GM18861 (cell line): ENCODE measurements around the gene TSPEAR.
"Not testable (repeated sequence)": the region's sequence is repeated elsewhere in the genome, so short reads cannot be mapped to it uniquely, and the experiment has no call there.

ENCODE experiments used
- ATAC-seq: cut with Tn5 transposase; IDR thresholded peaks from one replicate; pipeline ENCODE4 v1.9.1; 2021; ENCODE audit not compliant: unreplicated experiment

TSPEAR gene

DNA sequence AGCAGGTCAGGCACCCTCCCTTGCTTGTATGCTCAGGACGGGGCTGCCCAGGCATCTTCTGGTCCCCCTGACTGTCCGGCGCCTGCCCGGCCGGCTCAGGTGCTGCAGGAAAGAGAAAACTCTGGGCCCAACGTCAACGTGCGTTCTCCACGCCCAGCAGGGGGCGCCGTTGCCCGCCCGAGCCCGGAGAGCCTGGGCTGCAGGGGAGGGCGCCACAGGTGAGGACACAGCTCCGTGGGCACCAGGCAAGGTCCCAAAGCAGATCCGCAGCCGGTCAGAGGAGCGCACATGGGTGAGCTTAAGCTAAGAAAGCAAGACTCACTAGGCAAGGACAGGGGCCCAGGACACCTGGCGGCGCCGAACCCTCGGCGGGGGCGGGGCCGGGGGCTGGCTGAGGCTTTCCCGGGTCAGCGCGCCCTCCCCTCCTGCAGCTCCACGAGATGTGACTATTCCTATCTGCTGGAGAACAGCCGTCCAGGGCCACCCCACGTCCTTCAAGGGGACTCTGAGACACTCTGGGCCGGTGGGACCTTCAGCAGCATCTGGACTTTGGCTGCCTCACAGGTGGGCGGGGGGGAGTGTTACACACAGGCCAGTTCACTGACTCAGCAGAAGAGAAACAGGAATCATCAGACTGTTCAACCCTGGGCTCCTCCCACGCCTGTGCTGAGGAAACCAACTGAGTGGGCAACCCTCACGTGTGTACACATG, 200.7 kb downstream of the TSPEAR start:
- no peak for ATAC-seq

DNA sequence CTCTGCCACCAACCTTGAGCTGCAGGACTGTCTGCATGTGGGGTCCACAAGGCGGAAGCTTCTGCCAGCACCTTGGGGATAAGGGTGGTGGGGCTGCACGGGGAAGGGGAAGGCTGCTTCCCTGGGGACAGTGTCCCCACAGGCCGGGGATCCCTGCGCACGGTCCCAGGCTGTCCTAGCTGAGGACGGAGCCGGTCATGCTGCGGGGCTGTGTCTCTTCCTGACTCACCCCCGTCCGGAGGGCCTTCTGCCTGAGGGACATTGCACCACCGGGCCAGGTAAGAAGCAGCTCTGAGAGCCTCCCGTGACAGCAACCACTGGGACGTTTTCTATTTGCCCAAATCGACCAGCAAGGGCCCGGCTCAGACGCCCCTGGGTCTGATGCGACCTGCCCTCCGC, 201.3 kb downstream of the TSPEAR start:
- ATAC-seq = no peak

DNA sequence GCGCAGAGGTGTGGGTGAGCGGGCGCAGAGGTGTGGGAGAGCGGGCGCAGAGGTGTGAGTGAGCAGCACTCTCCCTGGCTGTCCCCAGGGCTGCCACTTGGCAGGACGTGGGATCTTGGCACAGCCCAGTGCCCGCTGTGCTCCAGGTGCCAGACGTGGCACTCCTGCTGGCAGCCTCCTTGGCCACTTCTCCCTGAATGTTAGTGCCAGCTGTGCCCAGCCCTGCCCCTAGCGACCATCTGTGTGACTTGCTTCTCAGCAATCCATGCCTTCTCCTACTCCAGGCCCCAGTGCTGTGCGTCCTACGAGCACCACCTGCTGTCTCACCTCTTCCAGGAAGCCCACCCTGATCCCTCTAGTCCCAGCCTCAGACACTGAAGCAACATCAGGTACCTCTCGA, 201.8 kb downstream of the TSPEAR start:
- ATAC-seq = no peak

DNA sequence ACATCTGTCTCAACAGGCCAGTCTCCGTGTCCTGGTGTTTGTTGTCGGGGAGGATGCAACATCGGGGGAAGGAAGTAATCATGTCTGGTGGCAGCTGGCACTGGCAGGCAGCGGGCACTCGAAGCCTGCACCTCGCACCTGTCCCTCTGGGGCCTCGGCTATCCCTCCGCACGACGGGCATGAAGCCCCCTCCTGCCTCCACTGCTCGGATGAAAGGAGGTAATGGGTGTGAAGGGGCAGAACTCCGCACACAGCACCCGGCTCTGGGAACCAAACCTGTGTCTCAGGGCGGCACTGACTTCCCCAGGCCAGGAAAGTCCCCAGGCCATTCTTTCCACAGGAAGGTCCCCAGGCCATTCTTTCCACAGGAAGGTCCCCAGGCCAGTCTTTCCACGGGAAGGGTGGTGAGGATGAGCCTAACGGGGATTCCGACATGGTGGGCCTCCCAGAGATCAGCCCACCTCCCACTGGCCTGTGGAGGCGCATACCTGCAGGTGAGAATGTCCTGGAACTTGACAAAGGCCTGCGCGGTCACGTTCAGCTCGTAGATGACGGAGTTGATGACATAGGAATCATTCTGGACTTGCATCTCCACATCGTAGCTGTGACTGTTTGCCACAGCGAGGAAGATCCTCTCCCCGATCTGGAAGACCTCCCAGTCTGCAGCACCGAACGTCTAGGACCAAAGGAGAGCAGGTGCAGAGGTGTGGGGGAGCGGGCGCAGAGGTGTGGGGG, 202.5 kb downstream of the TSPEAR start:
- ATAC-seq = no peak

DNA sequence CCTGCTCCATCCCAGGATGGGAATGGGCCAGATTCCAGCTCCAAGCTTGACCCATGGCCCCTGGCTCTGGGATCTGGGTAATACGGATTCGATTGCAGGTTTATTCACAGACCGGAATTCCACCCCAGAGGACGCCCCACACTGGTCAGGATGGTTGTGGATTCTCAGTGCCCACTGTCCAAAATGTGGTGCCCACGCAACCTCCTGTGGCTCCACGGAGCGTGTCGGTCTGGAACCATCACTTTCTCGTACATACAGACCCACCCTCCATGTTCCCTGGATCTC, 203.0 kb downstream of the TSPEAR start:
- ATAC-seq = no peak

DNA sequence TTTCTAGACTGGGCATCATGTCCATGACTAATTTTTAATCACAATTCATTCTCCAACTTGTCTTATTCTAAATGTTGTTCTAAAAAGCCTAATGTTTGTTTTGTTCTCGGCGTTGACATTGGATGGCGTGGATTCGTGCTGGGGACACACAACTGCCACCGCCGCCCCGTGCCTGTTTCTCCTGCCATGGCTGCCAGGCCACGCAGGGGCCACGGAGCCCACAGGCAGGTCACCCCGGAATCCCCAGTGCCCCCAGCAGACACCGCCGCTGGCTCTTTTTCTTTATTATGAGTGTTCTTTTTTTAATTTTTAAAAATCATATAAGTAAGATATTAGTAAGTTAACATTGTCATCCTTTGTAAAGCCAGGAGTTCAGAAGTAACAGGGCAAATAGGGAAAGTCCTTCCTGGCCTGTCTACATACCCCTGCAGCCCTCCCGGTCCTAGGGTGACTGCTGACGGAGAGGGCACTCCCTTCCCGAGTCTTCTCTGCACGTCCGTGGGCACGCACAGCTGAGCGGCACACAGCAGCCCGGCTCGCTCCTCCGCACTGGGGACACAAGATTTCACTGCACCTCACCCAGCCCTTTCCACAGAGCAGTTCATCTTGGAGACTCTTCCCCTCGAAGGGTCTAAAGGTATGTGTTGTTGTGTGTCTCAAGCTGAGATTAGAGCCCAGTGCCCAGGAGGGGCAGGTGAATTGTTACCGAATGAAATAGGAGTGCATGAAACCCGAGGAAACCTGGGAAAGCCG, 203.5 kb downstream of the TSPEAR start:
- ATAC-seq = no peak

DNA sequence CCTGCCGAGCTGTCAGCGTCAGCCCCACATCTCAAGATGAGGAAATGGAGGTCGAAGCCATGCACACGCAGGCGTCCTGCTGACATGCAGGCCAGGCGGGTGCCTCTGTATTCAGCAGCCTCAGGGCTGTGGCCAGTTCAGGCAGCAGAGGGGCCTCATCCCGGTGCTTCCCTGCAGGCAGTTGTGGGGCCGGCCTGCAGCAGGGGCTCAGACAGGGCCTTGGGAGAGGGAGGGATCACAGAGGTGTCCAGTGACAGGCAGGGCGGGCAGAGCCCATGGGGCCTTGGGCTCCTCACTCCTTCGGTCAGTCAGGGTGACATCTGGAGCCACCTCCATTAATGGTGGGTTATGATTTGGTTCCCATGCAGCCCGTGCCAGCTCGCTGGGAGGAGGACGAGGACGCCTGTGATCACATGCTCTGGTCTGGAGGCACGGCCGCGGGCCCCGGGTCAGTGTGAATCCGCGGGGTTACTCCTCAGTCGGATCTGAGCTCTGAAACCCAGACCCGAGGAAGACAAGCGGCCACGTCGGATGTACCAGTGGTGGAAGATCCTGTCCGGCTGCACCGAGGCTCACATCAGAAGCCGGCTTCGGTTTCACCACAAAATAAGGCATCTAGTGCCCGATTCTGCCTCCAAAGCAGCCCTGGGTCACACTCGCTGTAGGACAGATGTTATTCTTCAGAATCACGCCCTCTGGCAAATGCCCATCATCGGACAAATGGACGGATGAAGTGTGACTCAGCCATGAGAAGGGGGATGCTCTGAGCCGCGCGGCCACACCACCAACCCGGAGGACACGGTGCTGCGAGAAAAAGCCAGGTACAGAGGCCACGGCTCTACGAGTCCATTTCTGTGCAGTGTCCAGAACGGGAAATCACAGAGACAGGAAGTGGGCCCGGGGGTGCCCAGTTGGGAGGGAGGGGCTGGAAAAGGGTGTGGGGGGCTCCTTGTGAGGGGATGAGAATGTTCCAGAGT, 204.8 kb downstream of the TSPEAR start:
- ATAC-seq = no peak

DNA sequence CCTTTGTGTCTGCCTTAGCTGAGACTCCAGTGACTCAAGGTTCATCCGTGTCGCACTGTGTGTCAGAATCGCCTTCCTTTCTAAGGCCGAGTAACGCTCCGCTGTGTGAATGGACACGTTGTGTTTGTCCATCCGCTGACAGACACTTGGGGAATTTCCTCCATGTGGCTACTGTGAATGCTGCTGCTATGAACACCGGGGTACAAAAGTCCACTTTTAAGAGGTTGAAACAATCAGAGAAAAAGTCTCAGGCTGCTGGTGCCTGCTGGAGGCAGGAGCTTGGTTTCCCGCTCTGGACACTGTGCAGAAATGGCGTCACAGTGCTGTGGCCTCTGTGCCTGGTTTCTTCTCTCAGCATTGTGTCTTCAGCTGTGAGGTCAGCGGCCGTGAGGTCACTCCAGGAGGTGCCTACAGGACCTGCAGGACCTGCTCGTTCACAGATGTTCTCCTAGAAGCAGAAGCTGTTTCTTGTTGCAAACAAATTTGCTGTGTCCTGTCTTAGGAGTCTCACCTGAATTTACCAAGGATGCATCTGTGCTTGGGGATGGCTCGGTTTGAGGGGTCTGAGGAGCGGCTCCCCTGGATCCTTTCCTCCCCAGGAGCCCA, 205.6 kb downstream of the TSPEAR start:
- ATAC-seq = no peak

DNA sequence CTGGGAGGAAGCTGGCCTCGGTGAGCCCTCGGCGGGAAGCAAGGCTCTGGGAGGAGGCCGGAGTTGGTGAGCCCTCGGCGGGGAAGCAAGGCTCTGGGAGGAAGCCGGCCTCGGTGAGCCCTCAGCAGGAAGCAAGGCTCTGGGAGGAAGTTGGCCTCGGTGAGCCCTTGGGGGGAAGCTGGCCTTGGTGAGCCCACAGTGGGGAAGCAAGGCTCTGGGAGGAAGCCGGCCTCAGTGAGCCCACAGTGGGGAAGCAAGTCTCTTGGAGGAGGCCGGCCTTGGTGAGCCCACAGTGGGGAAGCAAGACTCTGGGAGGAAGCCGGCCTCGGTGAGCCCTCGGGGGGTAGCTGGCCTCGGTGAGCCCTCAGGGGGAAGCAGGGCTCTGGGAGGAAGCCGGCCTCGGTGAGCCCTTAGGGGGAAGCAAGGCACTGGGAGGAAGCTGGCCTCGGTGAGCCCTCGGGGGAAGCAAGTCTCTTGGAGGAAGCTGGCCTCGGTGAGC, 207.4 kb downstream of the TSPEAR start:
- ATAC-seq = no peak

DNA sequence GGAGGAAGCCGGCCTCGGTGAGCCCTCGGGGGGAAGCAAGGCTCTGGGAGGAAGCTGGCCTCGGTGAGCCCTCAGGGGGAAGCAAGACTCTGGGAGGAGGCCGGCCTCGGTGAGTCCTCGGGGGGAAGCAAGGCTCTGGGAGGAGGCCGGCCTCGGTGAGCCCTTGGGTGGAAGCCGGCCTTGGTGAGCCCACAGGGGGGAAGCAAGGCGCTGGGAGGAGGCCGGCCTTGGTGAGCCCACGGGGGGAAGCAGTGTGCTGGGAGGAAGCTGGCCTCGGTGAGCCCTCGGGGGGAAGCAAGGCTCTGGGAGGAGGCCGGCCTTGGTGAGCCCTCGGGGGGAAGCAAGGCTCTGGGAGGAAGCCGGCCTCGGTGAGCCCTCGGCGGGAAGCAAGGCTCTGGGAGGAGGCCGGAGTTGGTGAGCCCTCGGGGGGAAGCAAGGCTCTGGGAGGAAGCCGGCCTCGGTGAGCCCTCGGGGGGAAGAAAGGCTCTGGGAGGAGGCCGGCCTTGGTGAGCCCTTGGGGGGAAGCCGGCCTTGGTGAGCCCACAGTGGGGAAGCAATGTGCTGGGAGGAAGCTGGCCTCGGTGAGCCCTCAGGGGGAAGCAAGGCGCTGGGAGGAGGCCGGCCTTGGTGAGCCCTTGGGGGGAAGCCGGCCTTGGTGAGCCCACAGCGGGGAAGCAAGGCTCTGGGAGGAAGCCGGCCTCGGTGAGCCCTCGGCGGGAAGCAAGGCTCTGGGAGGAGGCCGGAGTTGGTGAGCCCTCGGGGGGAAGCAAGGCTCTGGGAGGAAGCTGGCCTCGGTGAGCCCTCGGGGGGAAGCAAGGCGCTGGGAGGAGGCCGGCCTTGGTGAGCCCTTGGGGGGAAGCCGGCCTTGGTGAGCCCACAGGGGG, 208.1 kb downstream of the TSPEAR start:
- not testable (repeated sequence) for ATAC-seq

DNA sequence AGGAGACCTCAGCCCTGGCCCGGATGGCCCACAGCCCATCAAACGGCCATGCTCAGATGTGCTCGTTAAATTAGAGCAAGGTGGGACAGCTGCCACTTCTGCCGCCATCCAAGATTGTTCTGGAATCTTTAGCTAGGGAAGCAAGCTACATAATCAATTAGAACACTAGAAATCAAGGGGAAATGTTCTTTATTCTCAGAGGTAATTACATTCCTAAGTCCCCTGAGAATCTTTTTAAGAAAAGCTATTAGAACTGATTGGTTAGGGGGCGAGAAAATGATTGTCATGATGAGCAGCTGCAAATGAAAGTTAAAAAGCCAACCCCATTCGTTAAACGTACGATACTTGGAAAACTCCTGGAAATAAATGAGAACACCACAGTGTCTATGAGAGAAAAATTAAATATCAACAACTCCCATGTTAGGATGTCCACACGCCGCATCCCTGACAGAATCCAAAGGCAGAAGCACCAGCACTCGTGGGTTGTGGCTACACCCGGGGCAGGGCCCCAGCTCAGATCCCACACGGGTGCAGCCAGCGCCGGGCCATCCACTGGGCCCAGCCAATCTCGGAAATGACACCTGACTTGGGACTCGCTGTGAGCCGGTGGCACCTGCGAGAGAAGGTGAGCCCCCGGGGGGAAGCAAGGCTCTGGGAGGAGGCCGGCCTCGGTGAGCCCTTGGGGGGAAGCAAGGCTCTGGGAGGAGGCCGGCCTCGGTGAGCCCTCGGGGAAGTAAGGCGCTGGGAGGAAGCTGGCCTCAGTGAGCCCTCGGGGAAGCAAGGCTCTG, 209.0 kb downstream of the TSPEAR start:
- ATAC-seq = no peak

DNA sequence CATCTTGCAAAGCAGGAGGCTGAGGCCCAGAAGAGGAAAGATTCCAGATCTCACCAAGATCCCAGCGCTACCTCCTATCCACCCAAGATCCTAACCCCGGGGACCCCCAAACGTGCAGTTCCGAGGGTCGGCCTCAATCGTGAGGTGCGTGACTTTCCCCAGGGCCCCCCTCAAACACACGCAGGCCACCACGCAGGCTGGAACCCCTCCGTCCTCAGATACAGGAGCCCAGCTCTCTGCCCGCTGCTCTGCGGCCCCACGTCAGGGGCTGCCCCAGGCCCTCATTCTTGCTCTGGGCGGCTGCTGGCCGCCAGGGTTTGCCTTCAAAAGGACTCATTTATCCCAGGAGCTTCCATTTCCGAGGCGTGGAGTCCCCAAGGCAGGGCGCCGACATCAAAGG, 211.3 kb downstream of the TSPEAR start:
- no peak for ATAC-seq

DNA sequence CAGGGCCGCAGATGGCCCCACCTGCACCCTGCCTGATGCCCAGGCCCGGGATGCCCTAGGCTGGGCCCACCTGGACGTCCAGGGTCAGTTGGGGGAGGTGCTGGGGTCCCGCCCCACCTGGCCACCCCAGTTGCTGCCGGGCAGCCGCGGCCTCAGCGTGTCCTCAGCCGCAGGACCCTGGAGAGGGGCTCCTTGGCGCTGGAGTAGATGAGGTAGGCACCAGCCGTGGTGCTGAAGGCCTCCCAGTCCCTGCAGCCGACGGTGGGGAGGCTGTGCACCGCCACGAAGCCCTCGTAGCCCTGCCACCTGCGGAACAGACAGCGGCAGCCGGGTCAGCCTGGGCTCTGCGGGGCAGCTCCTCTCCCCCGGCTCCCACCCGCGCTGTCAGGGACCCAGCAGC, 211.7 kb downstream of the TSPEAR start:
- no peak for ATAC-seq

DNA sequence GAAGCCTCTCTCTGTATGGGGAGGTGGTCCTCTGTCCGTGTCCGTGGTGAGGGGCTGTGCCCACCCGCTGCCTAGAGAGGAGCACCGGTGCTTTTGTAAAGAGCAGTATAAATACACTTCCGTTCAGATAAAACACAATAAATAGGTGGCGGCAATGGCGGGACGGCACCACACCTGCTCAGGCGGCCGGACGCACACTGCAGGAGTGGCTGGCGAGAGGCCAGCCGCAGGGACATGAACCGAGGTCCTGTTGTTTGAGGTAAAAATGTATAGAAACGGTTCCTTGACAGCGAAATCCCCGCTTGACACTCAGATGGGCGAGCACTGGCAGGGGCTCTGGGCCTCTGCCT, 212.2 kb downstream of the TSPEAR start:
- no peak for ATAC-seq

DNA sequence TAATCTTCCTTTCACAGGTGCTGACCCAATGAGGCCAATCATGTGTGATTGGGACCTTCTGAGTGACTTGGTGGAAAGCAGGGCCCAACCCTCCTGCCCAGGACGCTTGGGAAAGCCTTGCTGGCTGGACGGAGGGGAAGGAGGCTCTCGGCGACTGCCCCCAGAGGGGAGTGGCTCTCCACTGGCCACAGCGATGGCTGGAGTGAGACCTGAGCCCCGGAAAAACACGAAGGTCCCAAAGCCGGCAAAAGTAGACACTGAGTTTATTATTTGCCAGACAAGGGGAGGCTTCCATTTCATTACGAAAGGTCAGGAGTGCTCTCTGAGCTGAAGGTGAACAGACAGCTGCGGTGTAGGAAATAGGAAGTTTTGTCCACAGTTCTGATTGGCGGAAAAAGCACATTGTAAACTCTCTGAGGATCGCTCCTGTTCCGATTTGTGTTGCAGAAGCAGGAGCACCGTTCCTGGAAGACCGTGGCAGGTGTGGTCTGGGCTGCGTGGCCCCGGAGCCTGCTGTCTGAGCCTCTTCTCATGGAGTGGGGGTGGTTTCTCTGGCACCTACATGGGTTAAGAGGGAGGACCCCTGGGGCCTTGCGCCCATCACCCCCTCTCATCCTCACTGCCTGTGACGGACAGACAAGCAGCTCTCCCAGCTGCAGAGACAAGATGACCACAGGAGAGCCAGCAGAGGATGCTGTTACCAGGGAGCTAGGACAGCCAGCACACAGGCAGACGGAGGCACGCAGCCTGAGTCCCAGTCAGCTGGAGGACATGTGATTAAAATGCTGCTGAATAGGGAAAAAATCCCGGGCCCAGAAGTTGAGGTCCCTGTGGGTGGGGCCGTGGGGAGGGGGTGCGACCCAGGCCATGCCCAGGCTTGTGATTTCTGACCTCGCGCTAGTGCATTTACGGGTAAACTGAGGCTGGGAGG, 212.8 kb downstream of the TSPEAR start:
- no peak for ATAC-seq

DNA sequence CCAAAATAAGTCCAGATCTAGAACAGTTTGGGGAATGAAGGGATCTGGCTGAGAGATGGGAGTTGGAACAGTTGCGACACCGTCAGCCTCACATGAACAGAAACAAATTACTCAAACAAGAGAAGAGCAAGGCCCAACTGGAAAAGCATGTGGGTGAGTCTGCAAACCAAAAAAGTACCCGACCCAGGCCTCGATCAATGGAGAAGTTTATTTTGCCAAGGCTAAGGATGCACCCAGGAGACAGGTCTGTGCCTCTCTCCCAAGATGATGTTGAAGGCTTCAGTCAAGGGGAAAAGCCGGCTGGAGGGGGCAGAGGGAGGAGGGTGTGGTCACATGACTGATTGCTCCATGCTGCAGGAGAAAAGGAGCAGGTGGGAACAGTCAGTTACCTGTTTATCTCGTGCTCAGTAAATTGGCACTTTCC, 213.7 kb downstream of the TSPEAR start:
- ATAC-seq = no peak
